ENCODE data around the gene ERCC4.

Gene ERCC4

GRCh38 chr16:13938480-13938879 lies 18.5 kb downstream of the ERCC4 start:
- no peak for TF ChIP-seq CTCF (IDR thresholded peaks at IDR 0.05; ENCODE audit: low read depth, low read length, missing control alignments)
- no peak overlapping the region for H3K4me3 ChIP-seq (ENCODE audit: low read depth, low read length)
- in situ Hi-C loops (cut with HindIII; ENCODE audit: low sequenced_read_pairs) = no loop called here
- no peak for DNase-seq (ENCODE audit: low read depth)

GRCh38 chr16:13939821-13940220 lies 19.9 kb downstream of the ERCC4 start:
- no peak overlapping the region for H3K4me3 ChIP-seq (ENCODE audit: low read depth, low read length)
- DNase-seq (ENCODE audit: low read depth) = no peak
- no peak for TF ChIP-seq CTCF (IDR thresholded peaks at IDR 0.05; ENCODE audit: low read depth, low read length, missing control alignments)
- in situ Hi-C loops (cut with HindIII; ENCODE audit: low sequenced_read_pairs) = no loop called here

- no peak for DNase-seq (ENCODE audit: low read depth)
- in situ Hi-C loops (cut with HindIII; ENCODE audit: low sequenced_read_pairs) = no loop called here
- TF ChIP-seq CTCF (IDR thresholded peaks at IDR 0.05; ENCODE audit: low read depth, low read length, missing control alignments) = no peak
- no peak overlapping the region for H3K4me3 ChIP-seq (ENCODE audit: low read depth, low read length)
These were observed 20.5 kb downstream of the ERCC4 start for GRCh38 chr16:13940397-13940933.

GRCh38 chr16:13944816-13945215 lies 24.9 kb downstream of the ERCC4 start:
- H3K4me3 ChIP-seq (ENCODE audit: low read depth, low read length) = no peak overlapping the region
- DNase-seq (ENCODE audit: low read depth) = no peak
- TF ChIP-seq CTCF (IDR thresholded peaks at IDR 0.05; ENCODE audit: low read depth, low read length, missing control alignments) = no peak
- in situ Hi-C loops (cut with HindIII; ENCODE audit: low sequenced_read_pairs) = no loop called here

GRCh38 chr16:13945744-13946485 lies 26.0 kb downstream of the ERCC4 start:
- in situ Hi-C loops (cut with HindIII; ENCODE audit: low sequenced_read_pairs) = no loop called here
- no peak for DNase-seq (ENCODE audit: low read depth)
- no peak overlapping the region for H3K4me3 ChIP-seq (ENCODE audit: low read depth, low read length)
- no peak for TF ChIP-seq CTCF (IDR thresholded peaks at IDR 0.05; ENCODE audit: low read depth, low read length, missing control alignments)

GRCh38 chr16:13948086-13948485 lies 28.1 kb downstream of the ERCC4 start:
- in situ Hi-C loops (cut with HindIII; ENCODE audit: low sequenced_read_pairs) = no loop called here
- no peak for TF ChIP-seq CTCF (IDR thresholded peaks at IDR 0.05; ENCODE audit: low read depth, low read length, missing control alignments)
- DNase-seq (ENCODE audit: low read depth) = no peak
- H3K4me3 ChIP-seq (ENCODE audit: low read depth, low read length) = no peak overlapping the region

Data from astrocyte of the cerebellum (primary cell).